H9 (cell line): ENCODE measurements around the gene RPS10. TPM values are rescaled to one million over a fixed set of nuclear protein-coding genes. Genes with fewer than 3 reads are reported as not detected.
A peak's percentile ranks its signal among the peaks of the same experiment; 100 is the strongest.

Experiments
- DNase-seq: peaks from one replicate; pipeline ENCODE4 v3.0.0-alpha.2; 2017
- H2AFZ ChIP-seq: one replicate; pipeline ENCODE4 v1.6.1; 2013; ENCODE audit warnings: mild to moderate bottlenecking, low read length, control low read depth, moderate library complexity
- H2AK5ac ChIP-seq: 2 replicates; pipeline ENCODE4 v1.6.1; 2013; ENCODE audit warnings: low read length, control low read depth, mixed read lengths; ENCODE audit not compliant: insufficient read length
- H2BK120ac ChIP-seq: one replicate; pipeline ENCODE4 v1.6.1; 2013; ENCODE audit warnings: low read depth, mild to moderate bottlenecking, low read length, control low read depth, inconsistent platforms; ENCODE audit not compliant: poor library complexity, severe bottlenecking
- H2BK12ac ChIP-seq: 2 replicates; pipeline ENCODE4 v1.6.1; 2013; ENCODE audit warnings: low read length, control low read depth, mixed read lengths, low read depth; ENCODE audit not compliant: insufficient read length
- H2BK15ac ChIP-seq: 2 replicates; pipeline ENCODE4 v1.6.1; 2013; ENCODE audit warnings: low read depth, low read length, control low read depth
- H2BK20ac ChIP-seq: one replicate; pipeline ENCODE4 v1.6.1; 2013; ENCODE audit warnings: low read depth, mild to moderate bottlenecking, low read length, control low read depth, inconsistent platforms; ENCODE audit not compliant: poor library complexity, severe bottlenecking
- H2BK5ac ChIP-seq: 2 replicates; pipeline ENCODE4 v1.6.1; 2013; ENCODE audit warnings: low read length, control low read depth, mixed read lengths; ENCODE audit not compliant: insufficient read length
- H3K14ac ChIP-seq: 2 replicates; pipeline ENCODE4 v1.6.1; 2013; ENCODE audit warnings: low read length, control low read depth; ENCODE audit not compliant: insufficient read depth
- H3K18ac ChIP-seq: 2 replicates; pipeline ENCODE4 v1.6.1; 2013; ENCODE audit warnings: low read depth, mild to moderate bottlenecking, mixed read lengths, low read length, control low read depth; ENCODE audit not compliant: insufficient read length
- H3K23ac ChIP-seq: 2 replicates; pipeline ENCODE4 v1.6.1; 2013; ENCODE audit warnings: low read length, control low read depth, mixed read lengths, low read depth; ENCODE audit not compliant: insufficient read length
- H3K23me2 ChIP-seq: 2 replicates; pipeline ENCODE4 v1.6.1; 2013; ENCODE audit warnings: low read depth, mild to moderate bottlenecking, mixed read lengths, low read length, control low read depth; ENCODE audit not compliant: insufficient read length, poor library complexity, severe bottlenecking
- H3K27ac ChIP-seq: 2 replicates; pipeline ENCODE4 v1.5.1; 2013; ENCODE audit warnings: low read length, control low read depth, mixed read lengths, low read depth; ENCODE audit not compliant: insufficient read length
- H3K27me3 ChIP-seq: 2 replicates; pipeline ENCODE4 v1.6.1; 2013; ENCODE audit warnings: low read length, control low read depth, inconsistent platforms; ENCODE audit not compliant: insufficient read depth
- H3K4ac ChIP-seq: 2 replicates; pipeline ENCODE4 v1.6.1; 2013; ENCODE audit warnings: low read depth, mild to moderate bottlenecking, control low read depth, inconsistent platforms, low read length, moderate library complexity
- H3K4me1 ChIP-seq: 2 replicates; pipeline ENCODE4 v1.6.1; 2013; ENCODE audit warnings: low read length, control low read depth, inconsistent platforms; ENCODE audit not compliant: insufficient read depth
- H3K4me2 ChIP-seq: 2 replicates; pipeline ENCODE4 v1.6.1; 2013; ENCODE audit warnings: low read length, control low read depth, mixed read lengths; ENCODE audit not compliant: insufficient read length, insufficient read depth
- H3K56ac ChIP-seq: 2 replicates; pipeline ENCODE4 v1.6.1; 2013; ENCODE audit warnings: low read depth, mild to moderate bottlenecking, mixed read lengths, low read length, control low read depth; ENCODE audit not compliant: insufficient read length
- H3K79me1 ChIP-seq: 2 replicates; pipeline ENCODE4 v1.6.1; 2013; ENCODE audit warnings: low read depth, mild to moderate bottlenecking, moderate library complexity, low read length, control low read depth, inconsistent platforms; ENCODE audit not compliant: insufficient read depth, poor library complexity, severe bottlenecking
- H3K79me2 ChIP-seq: 2 replicates; pipeline ENCODE4 v1.6.1; 2013; ENCODE audit warnings: low read length, control low read depth, inconsistent platforms; ENCODE audit not compliant: insufficient read depth
- H3K9ac ChIP-seq: 2 replicates; pipeline ENCODE4 v1.6.1; 2013; ENCODE audit warnings: low read length, control low read depth, mixed read lengths; ENCODE audit not compliant: insufficient read length; ENCODE audit errors: extremely low read depth
- H3K9me3 ChIP-seq: one replicate; pipeline ENCODE4 v1.6.1; 2013; ENCODE audit warnings: low read depth, low read length, inconsistent platforms; ENCODE audit not compliant: control insufficient read depth
- H3T11ph ChIP-seq: one replicate; pipeline ENCODE4 v1.6.1; 2013; ENCODE audit warnings: mild to moderate bottlenecking, low read length, control low read depth, inconsistent platforms
- H4K20me1 ChIP-seq: one replicate; pipeline ENCODE4 v1.6.1; 2013; ENCODE audit not compliant: control insufficient read depth, insufficient read length, insufficient read depth
- H4K5ac ChIP-seq: 2 replicates; pipeline ENCODE4 v1.6.1; 2013; ENCODE audit warnings: low read depth, mild to moderate bottlenecking, mixed read lengths, low read length, control low read depth; ENCODE audit not compliant: insufficient read length
- H4K8ac ChIP-seq: replicated peaks from 2 replicates; pipeline ENCODE4 v1.6.1; 2013; ENCODE audit warnings: low read length, control low read depth, mixed read lengths, low read depth; ENCODE audit not compliant: insufficient read length
- H4K91ac ChIP-seq: 2 replicates; pipeline ENCODE4 v1.6.1; 2013; ENCODE audit warnings: low read depth, mild to moderate bottlenecking, moderate library complexity, mixed read lengths, low read length, control low read depth; ENCODE audit not compliant: insufficient read length
- H3K27ac Mint-ChIP-seq, 3 experiments: 2 replicates in 2 of 3; 3 replicates in 1 of 3; pipeline ENCODE4 v1.8.0; 2020 to 2021; ENCODE audit warnings: mixed read lengths in 3 of 3, mild to moderate bottlenecking in 1 of 3, moderate library complexity in 1 of 3
- H3K27me3 Mint-ChIP-seq: 2 replicates; pipeline ENCODE4 v1.8.0; 2021; ENCODE audit warnings: low read depth, mild to moderate bottlenecking, moderate library complexity, mixed read lengths
- H3K36me3 Mint-ChIP-seq, 3 experiments: 2 replicates in 2 of 3; 3 replicates in 1 of 3; pipeline ENCODE4 v1.8.0; 2020 to 2021; ENCODE audit warnings: low read depth in 3 of 3, mixed read lengths in 3 of 3; ENCODE audit not compliant: insufficient read depth in 1 of 3
- H3K4me1 Mint-ChIP-seq, 2 experiments: 2 replicates each; pipeline ENCODE4 v1.8.0; 2020; ENCODE audit warnings: mixed read lengths in 2 of 2
- H3K4me3 Mint-ChIP-seq, 2 experiments: 2 replicates in 1 of 2; 3 replicates in 1 of 2; pipeline ENCODE4 v1.8.0; 2020 to 2021; ENCODE audit warnings: mild to moderate bottlenecking in 2 of 2, mixed read lengths in 2 of 2, moderate library complexity in 1 of 2
- H3K9me3 Mint-ChIP-seq, 2 experiments: 2 replicates in 1 of 2; 3 replicates in 1 of 2; pipeline ENCODE4 v1.8.0; 2020; ENCODE audit warnings: mild to moderate bottlenecking in 2 of 2, mixed read lengths in 2 of 2, moderate library complexity in 1 of 2
- CTCF ChIP-seq: fragments of 200-600 bp; sonication (generic); conservative IDR thresholded peaks from 3 replicates; pipeline ENCODE4 v1.8.0; 2021; ENCODE audit warnings: antibody characterized with exemption, mild to moderate bottlenecking
- WGBS: extraction: QIAGEN DNeasy Blood & Tissue Kit; methylation state at CpG from one replicate; pipeline ENCODE4 v1.1.7; 2013; ENCODE audit warnings: missing lambda C conversion rate, low lambda C conversion rate, mixed read lengths; ENCODE audit not compliant: insufficient read length; ENCODE audit errors: extremely low coverage; 5-methylcytosine and 5-hydroxymethylcytosine counted together
- total RNA-seq: library from RNA; stranded (reverse); gene quantifications from 2 replicates; pipeline ENCODE4 v1.2.1, GENCODE V29; 2021

RPS10 gene
- total RNA-seq, 1 experiment from 2014 or later: 2,330 TPM

DNA sequence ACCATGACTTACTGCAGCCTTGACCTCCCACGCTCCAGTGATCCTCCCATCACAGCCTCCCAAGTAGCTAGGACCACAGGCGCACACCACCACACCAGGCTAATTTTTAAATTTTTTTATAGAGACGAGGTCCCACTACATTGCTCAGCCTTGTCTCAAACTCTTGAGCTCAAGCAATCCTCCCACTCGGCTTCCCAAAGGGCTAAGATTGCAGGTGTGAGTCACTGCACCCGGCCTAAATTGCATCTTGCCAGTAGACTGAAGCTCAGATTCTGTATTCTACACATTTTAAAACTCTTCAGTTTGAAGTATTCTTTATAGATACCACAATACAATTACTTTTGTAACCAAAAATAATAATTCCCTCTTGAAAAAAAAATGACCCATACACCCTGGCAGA is 44.8 kb downstream of the RPS10 start:
- Mint-ChIP-seq H3K27ac (peak overlapping the region in 1 of 3 experiments; percentile 24; a peak in 1 of 7 replicates), H3K4me1 (peaks cover 29 to 32% of the 10 kb centered on the region in 2 experiments), H3K4me3 (no peak overlapping the region), H3K9me3 (no peaks in the 10 kb centered on the region), H3K27me3 (no peaks in the 10 kb centered on the region), H3K36me3 (0 out of 7 replicates have a peak, but pooled peaks cover 0 to 2% (median 0%) of the 10 kb centered on the region in 3 experiments)
- no peaks in the 10 kb centered on the region for H3K9me3 ChIP-seq
- no peak for TF ChIP-seq CTCF
- H2BK15ac ChIP-seq: no peak overlapping the region
- no peak overlapping the region for H3K27ac ChIP-seq
- H4K91ac ChIP-seq: no peak overlapping the region
- no peak for DNase-seq
- no peak overlapping the region for H2BK20ac ChIP-seq
- no peak overlapping the region for H3K18ac ChIP-seq
- no peak overlapping the region for H3K4ac ChIP-seq
- no peaks in the 10 kb centered on the region for H4K20me1 ChIP-seq
- H4K5ac ChIP-seq: no peak overlapping the region
- H3K23me2 ChIP-seq: no peaks in the 10 kb centered on the region
- no peak overlapping the region for H3K9ac ChIP-seq
- H3K4me2 ChIP-seq: no peak overlapping the region
- H2BK120ac ChIP-seq: no peak overlapping the region
- no peak overlapping the region for H3K56ac ChIP-seq
- H3T11ph ChIP-seq: no peak overlapping the region
- no peak overlapping the region for H2BK5ac ChIP-seq
- no peak overlapping the region for H3K23ac ChIP-seq
- H3K4me1 ChIP-seq: peaks cover 2% of the 10 kb centered on the region
- H3K79me2 ChIP-seq: peaks cover 12% of the 10 kb centered on the region; the same call in 1 of the 2 replicates
- H3K14ac ChIP-seq: no peak overlapping the region
- no peak overlapping the region for H2AK5ac ChIP-seq
- no peak overlapping the region for H2AFZ ChIP-seq
- WGBS: no CpG with 5 or more reads among the region's 5 CpGs
- H2BK12ac ChIP-seq: no peak overlapping the region
- peaks cover 8% of the 10 kb centered on the region for H3K79me1 ChIP-seq
- H3K27me3 ChIP-seq: no peaks in the 10 kb centered on the region
- no peak overlapping the region for H4K8ac ChIP-seq
